Left renal cortex interstitium (tissue), 4 donors: ENCODE data around the gene PLXDC2. TPM values are rescaled to one million over a fixed set of nuclear protein-coding genes. Genes with fewer than 3 reads are reported as not detected.
A peak's percentile ranks its signal among the peaks of the same experiment; 100 is the strongest.

ENCODE experiments used
- DNase-seq, 4 donors: peaks; one replicate each; pipeline ENCODE4 v3.0.0-alpha.2; 2013; ENCODE audit warnings: low read depth in 4 of 4, low spot score in 2 of 4, missing footprints in 1 of 4
- polyA plus RNA-seq, 4 donors: library from polyadenylated mRNA; unstranded; fragments of 120-200 nt; gene quantifications; one replicate each; pipeline ENCODE4 v1.2.1, GENCODE V29; 2013; ENCODE audit not compliant: insufficient read length in 4 of 4

The PLXDC2 gene
- polyA plus RNA-seq, 4 donors: 28.0 to 35.6 (median 34.2) TPM

GRCh38 chr10:20299034-20299736, 483.0 kb downstream of the PLXDC2 start:
- DNase-seq: peak in 2 of 4 donors; percentile 14 to 17

- no peak for DNase-seq
These were observed 484.5 kb downstream of the PLXDC2 start for GRCh38 chr10:20300735-20301134.

- no peak for DNase-seq
These were observed 485.8 kb downstream of the PLXDC2 start for GRCh38 chr10:20302033-20302432.

GRCh38 chr10:20303453-20304152, 487.4 kb downstream of the PLXDC2 start:
- DNase-seq: no peak

DNA sequence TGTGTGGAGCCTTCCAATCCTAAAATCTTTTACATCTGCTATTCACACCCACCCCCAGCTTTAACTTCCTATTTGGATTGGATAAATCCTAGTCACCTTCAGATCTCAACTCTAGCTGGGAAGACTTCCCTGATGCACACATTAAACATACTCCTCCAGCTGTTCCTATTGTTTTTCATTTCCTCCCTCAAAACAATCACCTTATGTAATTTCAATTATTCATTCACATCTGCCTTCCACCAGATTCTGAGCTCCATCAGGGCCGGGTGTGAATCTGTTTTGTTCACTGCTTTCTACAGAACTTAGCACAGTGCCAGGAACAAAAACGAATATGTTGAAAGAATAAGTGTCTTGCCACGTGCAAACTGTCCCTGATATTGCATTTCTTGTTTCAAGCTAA, 497.4 kb downstream of the PLXDC2 start:
- no peak for DNase-seq

GRCh38 chr10:20314431-20314830, 498.2 kb downstream of the PLXDC2 start:
- no peak for DNase-seq

DNA sequence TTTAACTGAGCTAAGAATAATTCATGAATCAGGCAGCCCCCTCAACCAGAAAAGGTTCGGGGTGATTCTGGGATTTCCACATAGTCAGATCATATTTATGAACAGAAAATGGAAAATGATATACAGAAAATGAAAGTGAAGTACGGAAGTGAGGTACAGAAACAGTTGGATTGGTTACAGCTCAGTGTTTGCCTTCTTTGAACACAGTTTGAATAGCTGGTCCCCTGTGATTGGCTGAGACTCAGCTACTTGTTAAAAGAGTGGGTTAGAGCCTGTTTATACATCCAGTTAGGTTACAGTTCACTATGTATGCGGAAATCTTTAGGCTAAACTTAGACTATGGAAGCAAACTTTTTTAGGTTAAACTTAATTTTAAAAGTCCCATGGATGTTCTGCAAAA, 511.7 kb downstream of the PLXDC2 start:
- no peak for DNase-seq

DNA sequence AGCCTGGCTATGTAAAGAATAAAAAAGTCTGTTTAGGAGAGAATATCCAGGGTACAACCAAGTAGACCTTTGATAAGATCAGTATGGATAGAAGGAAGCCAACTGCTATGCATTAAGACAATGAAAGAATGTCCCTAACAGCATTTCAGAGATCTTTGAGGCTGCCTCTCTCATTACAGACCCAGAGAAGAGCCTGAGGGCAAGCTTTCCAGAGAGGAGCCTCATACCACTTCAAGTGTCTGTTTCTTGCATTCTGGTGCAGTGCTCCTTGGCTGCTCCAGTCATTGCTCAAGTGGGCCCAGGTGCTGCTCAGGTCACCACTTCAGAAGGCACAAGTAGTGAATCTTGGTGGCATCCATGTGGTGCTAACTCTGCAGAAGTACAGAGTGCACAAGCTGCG, 514.0 kb downstream of the PLXDC2 start:
- no peak for DNase-seq

DNA sequence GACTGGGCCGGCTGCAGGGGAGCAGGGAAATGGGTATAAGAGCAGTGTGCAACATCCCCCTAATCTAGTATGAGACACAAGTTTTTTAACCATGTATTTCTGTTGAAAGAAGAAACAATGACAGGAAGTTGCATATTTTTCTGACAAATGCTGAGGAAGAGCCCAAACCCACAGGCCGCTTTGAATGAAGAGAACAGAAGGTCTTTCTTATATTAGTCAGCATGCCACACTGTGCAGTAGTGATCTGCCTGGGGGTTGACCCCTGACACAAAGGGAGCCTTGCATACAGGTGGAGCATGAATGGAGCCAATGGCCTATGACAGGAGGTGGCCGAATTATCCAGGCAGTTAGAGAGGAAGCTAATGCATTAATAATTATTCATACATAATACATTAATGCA, 518.3 kb downstream of the PLXDC2 start:
- DNase-seq: no peak
